GM23338 (cell line): Measurements from ENCODE around the gene MYH7. TPM values are rescaled to one million over a fixed set of nuclear protein-coding genes. Genes with fewer than 3 reads are reported as not detected.

Experiments
- ATAC-seq: fragments of 200-7000 bp; cut with Tn5 transposase; 3 replicates; pipeline ENCODE4 v1.9.1; 2020
- DNase-seq: peaks from one replicate; pipeline ENCODE4 v3.0.0-alpha.2; 2015; ENCODE audit warnings: low spot score
- H2AFZ ChIP-seq: fragments of 200-600 bp; sonication (generic); 2 replicates; pipeline ENCODE4 v1.8.0; 2016; ENCODE audit warnings: antibody characterized with exemption, mild to moderate bottlenecking, moderate library complexity
- H3F3A ChIP-seq: fragments of 200-600 bp; sonication (generic); replicated peaks from 2 replicates; pipeline ENCODE4 v1.8.0; 2017; ENCODE audit warnings: antibody characterized with exemption, mixed run types, low read depth
- H3K27ac ChIP-seq: fragments of 200-600 bp; sonication (generic); 2 replicates; pipeline ENCODE4 v1.6.1; 2016; ENCODE audit warnings: low read depth
- H3K27me3 ChIP-seq: fragments of 200-600 bp; sonication (generic); 2 replicates; pipeline ENCODE4 v1.8.0; 2016; ENCODE audit warnings: mild to moderate bottlenecking, mixed run types, moderate library complexity; ENCODE audit not compliant: insufficient read depth
- H3K36me3 ChIP-seq: fragments of 200-600 bp; sonication (generic); 2 replicates; pipeline ENCODE4 v1.8.0; 2016; ENCODE audit warnings: mild to moderate bottlenecking; ENCODE audit not compliant: insufficient read depth
- H3K4me1 ChIP-seq: fragments of 200-600 bp; sonication (generic); 2 replicates; pipeline ENCODE4 v1.8.0; 2016; ENCODE audit warnings: mild to moderate bottlenecking, moderate library complexity; ENCODE audit not compliant: insufficient read depth
- H3K4me2 ChIP-seq: fragments of 200-600 bp; sonication (generic); 2 replicates; pipeline ENCODE4 v1.7.1; 2017; ENCODE audit warnings: mixed run types
- H3K4me3 ChIP-seq: fragments of 200-600 bp; sonication (generic); 2 replicates; pipeline ENCODE4 v1.6.1; 2016; ENCODE audit warnings: mixed run types
- H3K79me2 ChIP-seq: fragments of 200-600 bp; sonication (generic); replicated peaks from 2 replicates; pipeline ENCODE4 v1.8.0; 2017; ENCODE audit warnings: mild to moderate bottlenecking; ENCODE audit not compliant: insufficient read depth
- H3K9me2 ChIP-seq: fragments of 200-600 bp; sonication (generic); 2 replicates; pipeline ENCODE4 v1.8.0; 2017; ENCODE audit not compliant: insufficient read depth
- H4K20me1 ChIP-seq: fragments of 200-600 bp; sonication (generic); replicated peaks from 2 replicates; pipeline ENCODE4 v1.8.0; 2017; ENCODE audit warnings: mild to moderate bottlenecking; ENCODE audit not compliant: insufficient read depth
- H3K27ac Mint-ChIP-seq: 2 replicates; pipeline ENCODE4 v1.8.0; 2020; ENCODE audit warnings: inconsistent platforms, mild to moderate bottlenecking, moderate library complexity, mixed read lengths
- H3K27me3 Mint-ChIP-seq: 3 replicates; pipeline ENCODE4 v1.8.0; 2022; ENCODE audit warnings: low read depth, mild to moderate bottlenecking, moderate library complexity, mixed read lengths, inconsistent platforms; ENCODE audit not compliant: insufficient read depth, poor library complexity
- H3K36me3 Mint-ChIP-seq: 3 replicates; pipeline ENCODE4 v1.8.0; 2021; ENCODE audit warnings: low read depth, mild to moderate bottlenecking, inconsistent platforms, moderate library complexity, mixed read lengths
- H3K4me1 Mint-ChIP-seq: 3 replicates; pipeline ENCODE4 v1.8.0; 2020; ENCODE audit warnings: mild to moderate bottlenecking, inconsistent platforms, mixed read lengths
- H3K4me3 Mint-ChIP-seq: 3 replicates; pipeline ENCODE4 v1.8.0; 2021; ENCODE audit warnings: moderate library complexity, mild to moderate bottlenecking, inconsistent platforms, mixed read lengths
- H3K9me3 Mint-ChIP-seq: 3 replicates; pipeline ENCODE4 v1.8.0; 2020; ENCODE audit warnings: moderate library complexity, mild to moderate bottlenecking, inconsistent platforms, mixed read lengths
- JUNB ChIP-seq: IDR thresholded peaks from one replicate; pipeline ENCODE4 v1.6.1; 2016; ENCODE audit warnings: antibody characterized with exemption; ENCODE audit not compliant: unreplicated experiment
- POLR2AphosphoS5 ChIP-seq: IDR thresholded peaks from 2 replicates; pipeline ENCODE4 v1.6.1; 2016; ENCODE audit warnings: antibody characterized with exemption, low read depth
- polyA plus RNA-seq: library from polyadenylated mRNA; unstranded; fragments of >200 nt; fragmentation: Nextera tagmentation; extraction: Ambion mirVana; gene quantifications from 2 replicates; pipeline ENCODE4 v1.2.1, GENCODE V29; 2016
- total RNA-seq: library from RNA; depleted of rRNA; stranded (reverse); fragments of >200 nt; shearing (Covaris generic); gene quantifications from 2 replicates; pipeline ENCODE4 v1.2.3, GENCODE V29; 2014
- TF ChIP-seq, protein P1 (sequence below): fragments of 250-450 bp; sonication (Bioruptor Pico); IDR thresholded peaks from 2 replicates; pipeline ENCODE4 v1.5.0; 2020; ENCODE audit warnings: mild to moderate bottlenecking, moderate library complexity
- TF ChIP-seq, protein P2 (sequence below): IDR thresholded peaks from 2 replicates; pipeline ENCODE4 v1.6.1; 2016; ENCODE audit warnings: antibody characterized with exemption
- TF ChIP-seq, protein P3 (sequence below), 2 experiments: fragments of 200-600 bp in 1 of 2; sonication (generic) in 1 of 2; conservative IDR thresholded peaks; 2 replicates each; pipeline versions ENCODE4 v1.5.1 to v1.6.1; 2016 to 2017; ENCODE audit warnings: antibody characterized with exemption in 2 of 2, low read depth in 2 of 2, mild to moderate bottlenecking in 2 of 2, moderate library complexity in 1 of 2
- TF ChIP-seq, protein P4 (sequence below): IDR thresholded peaks from one replicate; pipeline ENCODE4 v1.6.1; 2018; ENCODE audit warnings: antibody characterized with exemption; ENCODE audit not compliant: unreplicated experiment

MYH7 gene
- total and polyA plus RNA-seq, 2 experiments from 2014 or later, result not detected

DNA sequence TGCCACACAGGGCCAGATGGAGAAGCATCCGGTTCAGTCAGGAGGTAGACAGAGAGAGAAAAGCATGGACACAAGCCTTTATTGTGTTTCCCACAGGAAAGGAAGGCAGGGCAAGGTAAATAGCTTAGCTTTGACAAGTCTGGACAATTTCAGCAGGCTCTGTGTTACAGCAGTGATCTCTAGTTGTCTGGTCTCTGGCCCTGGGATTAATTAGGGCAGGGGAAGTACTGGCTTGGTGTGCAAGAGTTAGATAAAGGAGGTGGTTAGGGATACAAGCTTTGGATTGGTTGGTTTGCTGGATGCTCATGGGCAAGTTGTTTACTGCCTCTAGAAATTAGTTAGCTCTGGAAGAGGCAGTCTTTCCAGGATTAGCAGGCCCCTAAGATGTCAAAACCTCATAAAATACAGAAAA, 19.0 kb upstream of the MYH7 start (continued):
- TF ChIP-seq, protein P1, sequence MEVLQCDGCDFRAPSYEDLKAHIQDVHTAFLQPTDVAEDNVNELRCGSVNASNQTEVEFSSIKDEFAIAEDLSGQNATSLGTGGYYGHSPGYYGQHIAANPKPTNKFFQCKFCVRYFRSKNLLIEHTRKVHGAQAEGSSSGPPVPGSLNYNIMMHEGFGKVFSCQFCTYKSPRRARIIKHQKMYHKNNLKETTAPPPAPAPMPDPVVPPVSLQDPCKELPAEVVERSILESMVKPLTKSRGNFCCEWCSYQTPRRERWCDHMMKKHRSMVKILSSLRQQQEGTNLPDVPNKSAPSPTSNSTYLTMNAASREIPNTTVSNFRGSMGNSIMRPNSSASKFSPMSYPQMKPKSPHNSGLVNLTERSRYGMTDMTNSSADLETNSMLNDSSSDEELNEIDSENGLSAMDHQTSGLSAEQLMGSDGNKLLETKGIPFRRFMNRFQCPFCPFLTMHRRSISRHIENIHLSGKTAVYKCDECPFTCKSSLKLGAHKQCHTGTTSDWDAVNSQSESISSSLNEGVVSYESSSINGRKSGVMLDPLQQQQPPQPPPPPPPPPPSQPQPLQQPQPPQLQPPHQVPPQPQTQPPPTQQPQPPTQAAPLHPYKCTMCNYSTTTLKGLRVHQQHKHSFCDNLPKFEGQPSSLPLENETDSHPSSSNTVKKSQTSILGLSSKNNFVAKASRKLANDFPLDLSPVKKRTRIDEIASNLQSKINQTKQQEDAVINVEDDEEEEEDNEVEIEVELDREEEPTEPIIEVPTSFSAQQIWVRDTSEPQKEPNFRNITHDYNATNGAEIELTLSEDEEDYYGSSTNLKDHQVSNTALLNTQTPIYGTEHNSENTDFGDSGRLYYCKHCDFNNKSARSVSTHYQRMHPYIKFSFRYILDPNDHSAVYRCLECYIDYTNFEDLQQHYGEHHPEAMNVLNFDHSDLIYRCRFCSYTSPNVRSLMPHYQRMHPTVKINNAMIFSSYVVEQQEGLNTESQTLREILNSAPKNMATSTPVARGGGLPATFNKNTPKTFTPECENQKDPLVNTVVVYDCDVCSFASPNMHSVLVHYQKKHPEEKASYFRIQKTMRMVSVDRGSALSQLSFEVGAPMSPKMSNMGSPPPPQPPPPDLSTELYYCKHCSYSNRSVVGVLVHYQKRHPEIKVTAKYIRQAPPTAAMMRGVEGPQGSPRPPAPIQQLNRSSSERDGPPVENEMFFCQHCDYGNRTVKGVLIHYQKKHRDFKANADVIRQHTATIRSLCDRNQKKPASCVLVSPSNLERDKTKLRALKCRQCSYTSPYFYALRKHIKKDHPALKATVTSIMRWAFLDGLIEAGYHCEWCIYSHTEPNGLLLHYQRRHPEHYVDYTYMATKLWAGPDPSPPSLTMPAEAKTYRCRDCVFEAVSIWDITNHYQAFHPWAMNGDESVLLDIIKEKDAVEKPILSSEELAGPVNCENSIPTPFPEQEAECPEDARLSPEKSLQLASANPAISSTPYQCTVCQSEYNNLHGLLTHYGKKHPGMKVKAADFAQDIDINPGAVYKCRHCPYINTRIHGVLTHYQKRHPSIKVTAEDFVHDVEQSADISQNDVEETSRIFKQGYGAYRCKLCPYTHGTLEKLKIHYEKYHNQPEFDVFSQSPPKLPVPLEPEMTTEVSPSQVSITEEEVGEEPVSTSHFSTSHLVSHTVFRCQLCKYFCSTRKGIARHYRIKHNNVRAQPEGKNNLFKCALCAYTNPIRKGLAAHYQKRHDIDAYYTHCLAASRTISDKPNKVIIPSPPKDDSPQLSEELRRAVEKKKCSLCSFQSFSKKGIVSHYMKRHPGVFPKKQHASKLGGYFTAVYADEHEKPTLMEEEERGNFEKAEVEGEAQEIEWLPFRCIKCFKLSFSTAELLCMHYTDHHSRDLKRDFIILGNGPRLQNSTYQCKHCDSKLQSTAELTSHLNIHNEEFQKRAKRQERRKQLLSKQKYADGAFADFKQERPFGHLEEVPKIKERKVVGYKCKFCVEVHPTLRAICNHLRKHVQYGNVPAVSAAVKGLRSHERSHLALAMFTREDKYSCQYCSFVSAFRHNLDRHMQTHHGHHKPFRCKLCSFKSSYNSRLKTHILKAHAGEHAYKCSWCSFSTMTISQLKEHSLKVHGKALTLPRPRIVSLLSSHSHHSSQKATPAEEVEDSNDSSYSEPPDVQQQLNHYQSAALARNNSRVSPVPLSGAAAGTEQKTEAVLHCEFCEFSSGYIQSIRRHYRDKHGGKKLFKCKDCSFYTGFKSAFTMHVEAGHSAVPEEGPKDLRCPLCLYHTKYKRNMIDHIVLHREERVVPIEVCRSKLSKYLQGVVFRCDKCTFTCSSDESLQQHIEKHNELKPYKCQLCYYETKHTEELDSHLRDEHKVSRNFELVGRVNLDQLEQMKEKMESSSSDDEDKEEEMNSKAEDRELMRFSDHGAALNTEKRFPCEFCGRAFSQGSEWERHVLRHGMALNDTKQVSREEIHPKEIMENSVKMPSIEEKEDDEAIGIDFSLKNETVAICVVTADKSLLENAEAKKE (CRISPR knock-in tag), result no peak

DNA sequence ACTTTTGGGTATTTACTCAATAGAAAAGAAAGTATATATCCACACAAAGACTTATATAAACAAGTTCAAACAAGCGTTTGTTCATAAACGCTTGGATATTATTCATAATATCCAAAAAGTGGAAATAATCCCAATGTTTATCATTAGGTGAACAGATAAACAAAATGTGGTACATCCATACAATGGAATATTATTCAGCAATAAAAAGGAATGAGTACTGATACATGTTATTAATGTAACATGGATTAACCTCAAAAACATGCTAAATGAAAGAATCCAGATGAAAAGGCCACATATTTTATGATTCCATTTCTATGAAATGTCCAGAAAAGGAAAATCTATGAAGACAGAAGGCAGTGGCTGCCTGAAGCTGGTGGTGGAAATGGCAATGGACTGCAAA, 16.8 kb upstream of the MYH7 start:
- Histone ChIP-seq H4K20me1 (no peaks in the 10 kb centered on the region), H3K4me2 (no peak overlapping the region), H3K27ac (no peak overlapping the region), H3F3A (no peaks in the 10 kb centered on the region), H2AFZ (no peak overlapping the region), H3K79me2 (no peaks in the 10 kb centered on the region), H3K4me1 (peaks cover 12% of the 10 kb centered on the region; the same call in 1 of the 2 replicates), H3K27me3 (no peaks in the 10 kb centered on the region), H3K36me3 (no peaks in the 10 kb centered on the region), H3K9me2 (no peaks in the 10 kb centered on the region), H3K4me3 (no peak overlapping the region)
- no peak for DNase-seq
- H3K27me3 Mint-ChIP-seq, result peaks cover 8% of the 10 kb centered on the region
- H3K36me3 Mint-ChIP-seq, result no peaks in the 10 kb centered on the region
- H3K9me3 Mint-ChIP-seq, result no peaks in the 10 kb centered on the region
- H3K27ac Mint-ChIP-seq, result no peak overlapping the region
- H3K4me3 Mint-ChIP-seq, result no peak overlapping the region
- H3K4me1 Mint-ChIP-seq, result peaks cover 14% of the 10 kb centered on the region
- ATAC-seq, result no peak
- TF ChIP-seq, protein P2, sequence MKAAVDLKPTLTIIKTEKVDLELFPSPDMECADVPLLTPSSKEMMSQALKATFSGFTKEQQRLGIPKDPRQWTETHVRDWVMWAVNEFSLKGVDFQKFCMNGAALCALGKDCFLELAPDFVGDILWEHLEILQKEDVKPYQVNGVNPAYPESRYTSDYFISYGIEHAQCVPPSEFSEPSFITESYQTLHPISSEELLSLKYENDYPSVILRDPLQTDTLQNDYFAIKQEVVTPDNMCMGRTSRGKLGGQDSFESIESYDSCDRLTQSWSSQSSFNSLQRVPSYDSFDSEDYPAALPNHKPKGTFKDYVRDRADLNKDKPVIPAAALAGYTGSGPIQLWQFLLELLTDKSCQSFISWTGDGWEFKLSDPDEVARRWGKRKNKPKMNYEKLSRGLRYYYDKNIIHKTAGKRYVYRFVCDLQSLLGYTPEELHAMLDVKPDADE, result no peak
- TF ChIP-seq, protein P3, sequence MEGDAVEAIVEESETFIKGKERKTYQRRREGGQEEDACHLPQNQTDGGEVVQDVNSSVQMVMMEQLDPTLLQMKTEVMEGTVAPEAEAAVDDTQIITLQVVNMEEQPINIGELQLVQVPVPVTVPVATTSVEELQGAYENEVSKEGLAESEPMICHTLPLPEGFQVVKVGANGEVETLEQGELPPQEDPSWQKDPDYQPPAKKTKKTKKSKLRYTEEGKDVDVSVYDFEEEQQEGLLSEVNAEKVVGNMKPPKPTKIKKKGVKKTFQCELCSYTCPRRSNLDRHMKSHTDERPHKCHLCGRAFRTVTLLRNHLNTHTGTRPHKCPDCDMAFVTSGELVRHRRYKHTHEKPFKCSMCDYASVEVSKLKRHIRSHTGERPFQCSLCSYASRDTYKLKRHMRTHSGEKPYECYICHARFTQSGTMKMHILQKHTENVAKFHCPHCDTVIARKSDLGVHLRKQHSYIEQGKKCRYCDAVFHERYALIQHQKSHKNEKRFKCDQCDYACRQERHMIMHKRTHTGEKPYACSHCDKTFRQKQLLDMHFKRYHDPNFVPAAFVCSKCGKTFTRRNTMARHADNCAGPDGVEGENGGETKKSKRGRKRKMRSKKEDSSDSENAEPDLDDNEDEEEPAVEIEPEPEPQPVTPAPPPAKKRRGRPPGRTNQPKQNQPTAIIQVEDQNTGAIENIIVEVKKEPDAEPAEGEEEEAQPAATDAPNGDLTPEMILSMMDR (conservative IDR thresholded peaks at IDR 0.05; ENCODE audit: low read depth in 2 of 2), result no peak
- TF ChIP-seq, protein P4, sequence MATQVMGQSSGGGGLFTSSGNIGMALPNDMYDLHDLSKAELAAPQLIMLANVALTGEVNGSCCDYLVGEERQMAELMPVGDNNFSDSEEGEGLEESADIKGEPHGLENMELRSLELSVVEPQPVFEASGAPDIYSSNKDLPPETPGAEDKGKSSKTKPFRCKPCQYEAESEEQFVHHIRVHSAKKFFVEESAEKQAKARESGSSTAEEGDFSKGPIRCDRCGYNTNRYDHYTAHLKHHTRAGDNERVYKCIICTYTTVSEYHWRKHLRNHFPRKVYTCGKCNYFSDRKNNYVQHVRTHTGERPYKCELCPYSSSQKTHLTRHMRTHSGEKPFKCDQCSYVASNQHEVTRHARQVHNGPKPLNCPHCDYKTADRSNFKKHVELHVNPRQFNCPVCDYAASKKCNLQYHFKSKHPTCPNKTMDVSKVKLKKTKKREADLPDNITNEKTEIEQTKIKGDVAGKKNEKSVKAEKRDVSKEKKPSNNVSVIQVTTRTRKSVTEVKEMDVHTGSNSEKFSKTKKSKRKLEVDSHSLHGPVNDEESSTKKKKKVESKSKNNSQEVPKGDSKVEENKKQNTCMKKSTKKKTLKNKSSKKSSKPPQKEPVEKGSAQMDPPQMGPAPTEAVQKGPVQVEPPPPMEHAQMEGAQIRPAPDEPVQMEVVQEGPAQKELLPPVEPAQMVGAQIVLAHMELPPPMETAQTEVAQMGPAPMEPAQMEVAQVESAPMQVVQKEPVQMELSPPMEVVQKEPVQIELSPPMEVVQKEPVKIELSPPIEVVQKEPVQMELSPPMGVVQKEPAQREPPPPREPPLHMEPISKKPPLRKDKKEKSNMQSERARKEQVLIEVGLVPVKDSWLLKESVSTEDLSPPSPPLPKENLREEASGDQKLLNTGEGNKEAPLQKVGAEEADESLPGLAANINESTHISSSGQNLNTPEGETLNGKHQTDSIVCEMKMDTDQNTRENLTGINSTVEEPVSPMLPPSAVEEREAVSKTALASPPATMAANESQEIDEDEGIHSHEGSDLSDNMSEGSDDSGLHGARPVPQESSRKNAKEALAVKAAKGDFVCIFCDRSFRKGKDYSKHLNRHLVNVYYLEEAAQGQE, result no peak
- TF ChIP-seq POLR2AphosphoS5 (no peak), JUNB (no peak)
